Stimulated activated CD8-positive, alpha-beta memory T cell treated with anti-CD3 and anti-CD28 coated beads, Interleukin-4, amount 100 ng/mL, for 4 hours (primary cell): ENCODE measurements around the gene ALDH1A3.

Experiments used
- DNase-seq, 2 donors: peaks; one replicate each; pipeline ENCODE4 v3.0.0-alpha.2; 2020; ENCODE audit warnings: low read depth in 2 of 2, low spot score in 1 of 2

Gene ALDH1A3

GRCh38 chr15:100924436-100924835, 44.8 kb downstream of the ALDH1A3 start:
- no peak for DNase-seq

GRCh38 chr15:100925480-100925879, 45.8 kb downstream of the ALDH1A3 start:
- no peak for DNase-seq

GRCh38 chr15:100926258-100926657, 46.6 kb downstream of the ALDH1A3 start:
- DNase-seq: no peak

- no peak for DNase-seq
Observed at GRCh38 chr15:100926971-100927756, 47.5 kb downstream of the ALDH1A3 start.

- no peak for DNase-seq
Observed at GRCh38 chr15:100928632-100929280, 49.1 kb downstream of the ALDH1A3 start.

- no peak for DNase-seq
Observed at GRCh38 chr15:100929641-100930042, 50.0 kb downstream of the ALDH1A3 start.

GRCh38 chr15:100930306-100930848, 50.7 kb downstream of the ALDH1A3 start:
- DNase-seq: no peak

GRCh38 chr15:100931143-100931890, 51.7 kb downstream of the ALDH1A3 start:
- no peak for DNase-seq

- no peak for DNase-seq
Observed at GRCh38 chr15:100932676-100933348, 53.2 kb downstream of the ALDH1A3 start.

- no peak for DNase-seq
Observed at GRCh38 chr15:100934166-100934565, 54.5 kb downstream of the ALDH1A3 start.

- DNase-seq: no peak
Observed at GRCh38 chr15:100934726-100935125, 55.1 kb downstream of the ALDH1A3 start.

- no peak for DNase-seq
Observed at GRCh38 chr15:100937171-100937570, 57.5 kb downstream of the ALDH1A3 start.

GRCh38 chr15:100939791-100940190, 60.2 kb downstream of the ALDH1A3 start:
- DNase-seq: no peak

GRCh38 chr15:100940767-100941379, 61.2 kb downstream of the ALDH1A3 start:
- no peak for DNase-seq

- no peak for DNase-seq
Observed at GRCh38 chr15:100941536-100941935, 61.9 kb downstream of the ALDH1A3 start.

- no peak for DNase-seq
Observed at GRCh38 chr15:100942656-100943425, 63.2 kb downstream of the ALDH1A3 start.

GRCh38 chr15:100944244-100944895, 64.7 kb downstream of the ALDH1A3 start:
- no peak for DNase-seq

GRCh38 chr15:100944986-100945385, 65.4 kb downstream of the ALDH1A3 start:
- no peak for DNase-seq

- DNase-seq: no peak
Observed at GRCh38 chr15:100947760-100948429, 68.3 kb downstream of the ALDH1A3 start.
